Body of pancreas (tissue), 4 donors: Measurements from ENCODE around the gene LHFPL6.

Experiments
- POLR2A ChIP-seq, 3 donors: fragments of 450-650 bp; IDR thresholded peaks; one replicate each; pipeline ENCODE4 v1.6.1; 2016; ENCODE audit warnings: antibody characterized with exemption in 3 of 3, mild to moderate bottlenecking in 2 of 3
- TF ChIP-seq, protein P1 (sequence below), 7 experiments: fragments of 450-650 bp in 4 of 7; fragments of 200-600 bp in 3 of 7; sonication (generic) in 3 of 7; IDR thresholded peaks; one replicate each; pipeline ENCODE4 v1.5.1; 2016 to 2019; ENCODE audit warnings: antibody characterized with exemption in 7 of 7

DNA sequence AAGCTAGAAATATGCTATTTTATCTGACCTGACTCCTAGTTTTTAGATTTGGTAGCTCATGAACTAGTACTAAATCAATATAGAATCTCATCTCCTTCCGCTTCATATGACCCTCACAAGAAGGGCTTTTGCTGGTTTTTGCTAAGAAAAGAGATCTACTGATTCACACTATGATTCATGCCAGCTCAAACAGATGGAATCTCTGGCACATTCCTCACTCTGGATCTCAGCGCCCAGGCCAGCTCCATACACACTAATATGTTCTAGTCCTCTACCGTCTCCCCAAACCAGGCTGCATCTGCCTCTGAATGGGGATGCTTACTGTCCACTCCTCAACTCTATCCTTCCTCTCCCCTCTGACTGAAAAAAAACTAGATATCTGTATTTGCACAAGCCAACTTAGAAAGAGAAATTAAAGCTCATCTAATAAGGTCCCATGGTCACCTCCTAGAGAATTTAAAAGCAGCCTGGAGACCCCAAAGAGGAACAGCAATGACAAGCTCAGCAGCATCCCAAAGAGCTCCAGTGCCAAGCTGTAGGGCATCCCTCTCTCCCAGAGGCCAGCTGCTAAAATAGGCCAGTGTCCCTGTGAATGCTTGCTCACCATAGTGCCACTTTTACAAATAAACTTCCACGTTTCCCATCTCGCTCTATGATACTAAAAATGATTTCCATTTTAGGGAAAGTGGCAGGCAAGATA lies 74.9 kb downstream of the LHFPL6 start:
- TF ChIP-seq, protein P1, sequence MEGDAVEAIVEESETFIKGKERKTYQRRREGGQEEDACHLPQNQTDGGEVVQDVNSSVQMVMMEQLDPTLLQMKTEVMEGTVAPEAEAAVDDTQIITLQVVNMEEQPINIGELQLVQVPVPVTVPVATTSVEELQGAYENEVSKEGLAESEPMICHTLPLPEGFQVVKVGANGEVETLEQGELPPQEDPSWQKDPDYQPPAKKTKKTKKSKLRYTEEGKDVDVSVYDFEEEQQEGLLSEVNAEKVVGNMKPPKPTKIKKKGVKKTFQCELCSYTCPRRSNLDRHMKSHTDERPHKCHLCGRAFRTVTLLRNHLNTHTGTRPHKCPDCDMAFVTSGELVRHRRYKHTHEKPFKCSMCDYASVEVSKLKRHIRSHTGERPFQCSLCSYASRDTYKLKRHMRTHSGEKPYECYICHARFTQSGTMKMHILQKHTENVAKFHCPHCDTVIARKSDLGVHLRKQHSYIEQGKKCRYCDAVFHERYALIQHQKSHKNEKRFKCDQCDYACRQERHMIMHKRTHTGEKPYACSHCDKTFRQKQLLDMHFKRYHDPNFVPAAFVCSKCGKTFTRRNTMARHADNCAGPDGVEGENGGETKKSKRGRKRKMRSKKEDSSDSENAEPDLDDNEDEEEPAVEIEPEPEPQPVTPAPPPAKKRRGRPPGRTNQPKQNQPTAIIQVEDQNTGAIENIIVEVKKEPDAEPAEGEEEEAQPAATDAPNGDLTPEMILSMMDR (IDR thresholded peaks at IDR 0.05) = no peak
- TF ChIP-seq POLR2A (IDR thresholded peaks at IDR 0.05) = no peak
